ENCODE results near the gene CCNY. TPM values are rescaled to one million over a fixed set of nuclear protein-coding genes. Genes with fewer than 3 reads are reported as not detected.

The CCNY gene
- total RNA-seq, 4 donors from 2014 or later = 22.4 to 35.1 (median 29.9) TPM

DNA sequence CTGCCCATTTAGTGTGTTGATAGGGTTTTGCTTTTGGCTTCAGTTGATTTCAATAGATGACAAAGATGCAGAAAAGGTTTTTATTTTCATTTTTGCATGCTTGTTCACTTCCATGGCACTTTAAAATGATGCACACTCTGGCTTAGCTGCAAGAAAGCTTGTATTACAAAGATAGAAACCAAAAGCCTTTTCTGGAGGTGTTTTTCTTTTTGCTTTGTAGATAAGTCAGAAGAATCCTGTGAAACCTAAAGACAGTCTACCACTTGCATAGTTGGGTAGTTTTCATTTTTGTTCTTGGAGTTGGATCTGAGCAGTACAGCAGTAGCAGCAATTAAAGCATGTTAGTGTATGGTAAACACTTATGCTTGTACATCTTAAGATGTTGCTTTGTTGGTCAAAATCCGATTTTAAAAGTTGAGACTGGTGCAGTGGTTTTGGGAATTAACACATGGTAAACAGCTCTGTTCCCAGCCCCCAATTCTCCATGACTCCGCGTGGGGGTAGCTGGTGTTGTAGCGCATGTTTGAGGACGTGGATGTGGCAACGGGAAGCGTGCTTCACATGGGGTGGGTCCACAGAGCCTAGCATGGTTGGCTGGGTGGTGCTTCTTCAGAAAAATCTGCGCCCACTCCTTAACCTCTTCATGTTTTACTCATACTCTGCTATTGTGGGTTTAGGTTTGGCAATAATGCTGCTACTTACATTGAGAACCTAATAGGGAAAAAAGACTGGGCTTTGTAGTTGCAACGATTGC, 19.8 kb downstream of the CCNY start:
- 69% methylated on average over 9 of the region's 9 CpGs for whole genome bisulfite sequencing
- no peaks in the 10 kb centered on the region for H3K4me1 ChIP-seq
- DNase-seq (ENCODE audit: low spot score in 2 of 2) = no peak
- no peaks in the 10 kb centered on the region for H3K36me3 ChIP-seq
- TF ChIP-seq EP300 (IDR thresholded peaks at IDR 0.05) (no peak), POLR2AphosphoS5 (IDR thresholded peaks at IDR 0.05) (no peak), POLR2A (IDR thresholded peaks at IDR 0.05) (no peak)
- H3K27me3 ChIP-seq = no peaks in the 10 kb centered on the region
- H3K9me3 ChIP-seq = no peaks in the 10 kb centered on the region
- no peak overlapping the region for H3K4me3 ChIP-seq
- no peak overlapping the region for H3K27ac ChIP-seq

GRCh38 chr10:35356725-35357092, 20.4 kb downstream of the CCNY start:
- no peaks in the 10 kb centered on the region for H3K27me3 ChIP-seq
- no peaks in the 10 kb centered on the region for H3K9me3 ChIP-seq
- no peak for DNase-seq (ENCODE audit: low spot score in 2 of 2)
- no peaks in the 10 kb centered on the region for H3K36me3 ChIP-seq
- no peaks in the 10 kb centered on the region for H3K4me1 ChIP-seq
- 54% methylated on average over 2 of the region's 2 CpGs for WGBS
- H3K27ac ChIP-seq = no peak overlapping the region
- no peak overlapping the region for H3K4me3 ChIP-seq
- TF ChIP-seq CTCF (IDR thresholded peaks at IDR 0.05) = no peak
- TF ChIP-seq POLR2A (IDR thresholded peaks at IDR 0.05) = no peak
- TF ChIP-seq POLR2AphosphoS5 (IDR thresholded peaks at IDR 0.05) = no peak
- no peak for TF ChIP-seq EP300 (IDR thresholded peaks at IDR 0.05)

DNA sequence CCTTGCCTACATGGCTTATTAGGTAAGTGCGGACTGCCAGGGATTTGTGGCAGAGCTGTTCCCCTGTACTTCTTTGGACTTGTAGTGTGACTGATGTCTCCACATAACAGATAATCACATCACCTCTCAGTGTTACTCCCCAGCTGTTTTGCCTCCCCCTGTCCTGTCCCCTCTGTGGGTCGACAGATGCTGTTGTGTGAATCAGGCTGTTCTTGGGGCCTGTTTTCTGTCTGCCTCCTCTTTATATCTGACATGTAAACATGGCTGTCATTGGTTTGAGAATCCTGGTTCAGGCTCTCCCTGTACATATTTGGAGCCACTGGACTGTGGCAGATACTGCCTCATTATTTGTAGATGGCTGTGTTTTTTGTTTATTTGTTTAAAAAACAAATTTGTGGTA, 22.7 kb downstream of the CCNY start:
- no peak overlapping the region for H3K27ac ChIP-seq
- no peak for DNase-seq (ENCODE audit: low spot score in 2 of 2)
- H3K36me3 ChIP-seq = no peaks in the 10 kb centered on the region
- WGBS = 71% methylated on average over 2 of the region's 2 CpGs
- no peak for TF ChIP-seq EP300 (IDR thresholded peaks at IDR 0.05)
- no peak for TF ChIP-seq POLR2AphosphoS5 (IDR thresholded peaks at IDR 0.05)
- no peak for TF ChIP-seq POLR2A (IDR thresholded peaks at IDR 0.05)
- TF ChIP-seq CTCF (IDR thresholded peaks at IDR 0.05) = no peak
- no peaks in the 10 kb centered on the region for H3K27me3 ChIP-seq
- no peaks in the 10 kb centered on the region for H3K9me3 ChIP-seq
- H3K4me1 ChIP-seq = no peaks in the 10 kb centered on the region
- H3K4me3 ChIP-seq = no peak overlapping the region

- WGBS = 96% methylated on average over 4 of the region's 4 CpGs
- Histone ChIP-seq H3K36me3 (no peaks in the 10 kb centered on the region), H3K27ac (no peak overlapping the region), H3K4me3 (no peak overlapping the region), H3K27me3 (no peaks in the 10 kb centered on the region), H3K9me3 (no peaks in the 10 kb centered on the region), H3K4me1 (no peaks in the 10 kb centered on the region)
- TF ChIP-seq POLR2AphosphoS5 (IDR thresholded peaks at IDR 0.05) (no peak), EP300 (IDR thresholded peaks at IDR 0.05) (no peak), CTCF (IDR thresholded peaks at IDR 0.05) (no peak), POLR2A (IDR thresholded peaks at IDR 0.05) (no peak)
- no peak for DNase-seq (ENCODE audit: low spot score in 2 of 2)
Measured at GRCh38 chr10:35359873-35360272, 23.6 kb downstream of the CCNY start.

DNA sequence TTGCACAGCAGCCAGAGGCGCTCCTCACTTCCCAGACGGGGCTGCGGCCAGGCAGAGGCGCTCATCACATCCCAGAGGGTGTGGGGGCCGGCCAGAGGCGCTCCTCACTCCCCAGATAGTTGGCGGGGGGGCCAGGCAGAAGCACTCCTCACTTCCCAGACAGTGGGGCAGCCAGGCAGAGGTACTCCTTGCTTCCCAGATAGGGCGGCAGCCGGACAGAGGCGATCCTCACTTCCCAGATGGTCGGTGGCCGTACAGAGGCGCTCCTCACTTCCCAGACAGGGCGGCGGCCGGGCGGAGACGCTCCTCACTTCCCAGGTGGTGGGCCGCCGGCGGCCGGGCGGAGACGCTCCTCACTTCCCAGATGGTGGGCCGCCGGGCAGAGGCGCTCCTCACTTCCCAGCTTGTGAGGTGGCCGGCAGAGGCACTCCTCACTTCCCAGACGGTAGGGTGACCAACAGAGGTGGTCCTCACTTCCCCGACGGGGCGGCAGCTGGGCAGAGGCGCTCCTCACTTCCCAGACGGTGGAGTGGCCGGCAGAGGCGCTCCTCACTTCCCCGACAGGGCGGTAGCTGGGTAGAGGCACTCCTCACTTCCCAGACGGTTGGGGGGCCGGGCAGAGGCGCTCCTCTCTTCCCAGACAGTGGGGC, 26.5 kb downstream of the CCNY start:
- WGBS = 93% methylated on average over 23 of the region's 41 CpGs
- Histone ChIP-seq H3K36me3 (no peaks in the 10 kb centered on the region), H3K4me3 (no peak overlapping the region), H3K4me1 (no peaks in the 10 kb centered on the region), H3K27ac (no peak overlapping the region), H3K9me3 (no peaks in the 10 kb centered on the region), H3K27me3 (no peaks in the 10 kb centered on the region)
- no peak for TF ChIP-seq POLR2A (IDR thresholded peaks at IDR 0.05)
- no peak for TF ChIP-seq EP300 (IDR thresholded peaks at IDR 0.05)
- TF ChIP-seq POLR2AphosphoS5 (IDR thresholded peaks at IDR 0.05) = no peak
- no peak for TF ChIP-seq CTCF (IDR thresholded peaks at IDR 0.05)
- DNase-seq (ENCODE audit: low spot score in 2 of 2) = no peak

Measured in suprapubic skin (tissue), 4 donors.